Activated naive CD8-positive, alpha-beta T cell (primary cell): ENCODE results near the gene FCN1.
A peak's percentile ranks its signal among the peaks of the same experiment; 100 is the strongest.

ENCODE experiments used
- H3K27ac Mint-ChIP-seq: one replicate; pipeline ENCODE4 v1.8.0; 2021; ENCODE audit warnings: mixed read lengths
- H3K27me3 Mint-ChIP-seq: one replicate; pipeline ENCODE4 v1.8.0; 2021; ENCODE audit warnings: mixed read lengths
- H3K36me3 Mint-ChIP-seq: one replicate; pipeline ENCODE4 v1.8.0; 2021; ENCODE audit warnings: mixed read lengths
- H3K4me1 Mint-ChIP-seq: one replicate; pipeline ENCODE4 v1.8.0; 2021; ENCODE audit warnings: low read depth, mixed read lengths
- H3K4me3 Mint-ChIP-seq: one replicate; pipeline ENCODE4 v1.8.0; 2021; ENCODE audit warnings: mild to moderate bottlenecking, mixed read lengths
- H3K9me3 Mint-ChIP-seq: one replicate; pipeline ENCODE4 v1.8.0; 2021; ENCODE audit warnings: low read depth, mixed read lengths

FCN1 gene

DNA sequence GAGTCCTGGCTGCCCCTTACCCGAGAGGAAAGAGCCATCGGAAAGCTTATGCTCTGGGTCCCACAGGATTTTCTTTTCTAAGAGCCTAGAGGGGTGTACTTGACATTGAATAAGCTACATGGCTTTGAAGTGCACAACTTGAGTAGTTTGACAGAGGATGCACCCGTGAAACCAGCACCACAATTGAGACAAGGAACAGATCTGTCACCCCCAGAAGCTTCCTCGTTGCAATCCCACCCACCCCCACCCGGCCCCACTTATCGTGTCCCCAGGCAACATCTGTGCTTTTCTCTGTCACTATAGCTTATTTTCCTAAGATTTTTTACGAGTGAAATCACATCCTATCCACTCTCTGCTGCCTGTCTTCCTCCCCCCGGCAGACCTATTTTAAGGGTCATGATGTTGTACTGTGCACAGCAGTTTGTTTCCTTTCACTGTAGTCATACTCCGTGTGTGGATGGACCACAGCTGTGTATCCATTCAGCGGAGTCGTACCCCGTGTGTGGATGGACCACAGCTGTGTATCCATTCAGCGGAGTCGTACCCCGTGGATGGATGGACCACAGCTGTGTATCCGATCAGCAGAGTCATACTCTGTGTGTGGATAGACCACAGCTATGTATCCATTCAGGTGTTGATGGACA, 45.9 kb downstream of the FCN1 start:
- H3K4me1 Mint-ChIP-seq: no peaks in the 10 kb centered on the region
- no peak overlapping the region for H3K4me3 Mint-ChIP-seq
- H3K9me3 Mint-ChIP-seq: no peaks in the 10 kb centered on the region
- peaks cover 2% of the 10 kb centered on the region for H3K27me3 Mint-ChIP-seq
- H3K36me3 Mint-ChIP-seq: no peaks in the 10 kb centered on the region
- no peak overlapping the region for H3K27ac Mint-ChIP-seq

DNA sequence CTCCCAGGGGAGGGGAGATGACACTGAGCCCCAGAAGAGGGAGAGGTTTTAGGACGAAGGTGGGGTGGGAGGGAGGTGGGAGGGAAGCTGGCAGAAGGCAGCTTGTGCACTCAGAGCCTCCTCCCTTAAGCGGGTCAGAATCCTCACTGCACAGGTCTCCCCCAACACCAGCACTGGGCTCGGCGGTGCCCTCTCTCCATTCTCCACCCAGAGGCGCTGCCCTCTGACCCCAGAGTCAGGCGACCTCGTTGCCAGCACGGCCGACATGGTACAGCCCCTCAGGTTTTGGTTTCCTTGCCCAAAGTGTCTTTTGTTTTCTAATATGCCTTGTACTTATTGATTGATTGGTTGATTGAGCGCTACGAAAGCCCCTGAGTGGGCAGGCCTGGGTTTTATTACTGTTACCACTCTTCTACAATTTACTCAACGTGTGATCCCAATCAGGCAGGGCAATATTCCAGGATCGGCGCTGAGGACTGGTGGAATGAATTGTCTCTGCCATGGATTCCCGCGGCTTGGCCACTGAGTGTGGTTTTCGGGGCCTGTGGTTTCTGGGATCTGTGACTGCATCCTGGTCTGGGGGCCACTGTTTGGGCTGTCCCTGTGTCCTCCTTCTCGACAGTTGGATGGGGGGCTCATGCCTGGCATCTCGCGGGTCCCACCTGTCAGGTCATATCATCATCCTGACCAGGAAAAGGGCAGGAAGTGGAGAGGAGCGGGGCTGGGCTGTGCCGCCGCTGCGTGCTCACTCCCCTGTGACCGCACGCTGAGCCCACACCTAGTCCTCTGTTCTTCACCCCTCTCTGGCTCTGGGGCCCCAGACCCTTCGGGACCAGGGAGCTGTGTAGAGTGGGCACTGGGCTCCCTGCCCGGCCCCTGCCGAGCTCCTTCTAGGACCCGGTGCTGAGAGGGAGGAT, 46.7 kb downstream of the FCN1 start:
- H3K9me3 Mint-ChIP-seq: no peaks in the 10 kb centered on the region
- no peak overlapping the region for H3K27ac Mint-ChIP-seq
- H3K4me3 Mint-ChIP-seq: no peak overlapping the region
- H3K36me3 Mint-ChIP-seq: no peaks in the 10 kb centered on the region
- no peaks in the 10 kb centered on the region for H3K4me1 Mint-ChIP-seq
- H3K27me3 Mint-ChIP-seq: peaks cover 2% of the 10 kb centered on the region

DNA sequence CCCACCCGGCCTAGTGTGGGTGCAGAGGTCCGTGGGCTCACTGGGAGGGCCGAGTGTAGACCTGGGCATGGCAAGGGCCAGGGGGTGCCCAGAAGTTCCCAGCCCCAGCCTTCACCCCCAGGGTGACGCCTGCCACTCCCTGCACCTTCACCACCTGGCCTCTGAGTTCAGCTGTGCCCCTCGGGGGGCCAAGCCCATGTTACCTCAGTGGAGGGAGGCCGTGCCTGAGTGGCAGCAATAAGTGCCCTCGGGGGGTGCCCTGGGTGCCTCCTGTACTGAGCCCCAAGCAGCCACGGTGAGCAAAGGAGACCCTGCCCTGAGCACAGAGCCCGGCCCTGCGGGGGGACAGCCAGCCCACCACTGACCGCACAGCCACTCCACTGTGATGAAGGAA, 47.4 kb downstream of the FCN1 start:
- Mint-ChIP-seq H3K27ac (no peak overlapping the region), H3K36me3 (no peaks in the 10 kb centered on the region), H3K4me1 (no peaks in the 10 kb centered on the region), H3K4me3 (no peak overlapping the region), H3K9me3 (no peaks in the 10 kb centered on the region), H3K27me3 (peaks cover 2% of the 10 kb centered on the region)

DNA sequence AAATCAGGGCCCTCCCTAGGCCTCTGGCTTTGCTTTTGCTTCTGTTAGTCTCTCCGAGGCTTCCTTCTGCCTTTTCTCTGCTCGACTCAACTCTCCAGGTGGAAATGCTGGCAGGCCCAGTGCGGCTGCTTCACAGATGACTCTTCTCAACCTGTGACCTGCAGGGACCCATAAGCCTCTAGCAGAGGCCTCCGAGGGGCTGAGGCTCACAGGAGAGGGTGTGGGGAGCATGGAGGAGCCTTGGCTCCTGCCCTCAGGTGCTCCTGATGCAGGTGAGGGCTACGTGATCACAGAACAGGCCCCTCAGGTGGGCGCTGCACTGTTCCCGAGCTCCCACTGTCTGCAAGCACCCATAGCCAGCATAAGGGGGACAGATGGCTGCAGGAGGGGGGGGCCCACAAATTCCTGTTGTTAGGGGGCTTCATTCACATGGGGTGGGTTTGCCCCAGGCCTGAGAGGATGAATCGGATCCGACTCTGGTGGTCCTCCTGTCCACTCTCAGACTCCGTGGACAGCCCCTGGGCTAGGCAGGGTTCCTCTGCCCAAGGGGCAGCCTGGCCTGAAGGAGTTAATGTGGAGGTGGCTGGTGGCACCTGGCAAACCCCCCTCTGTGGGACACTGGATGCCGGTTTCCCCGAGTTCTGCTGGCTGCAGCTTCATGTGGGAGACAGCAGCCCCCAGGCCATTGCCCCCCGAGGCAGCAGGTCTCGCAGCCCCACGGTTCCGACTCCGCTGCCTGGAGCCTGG, 48.0 kb downstream of the FCN1 start:
- Mint-ChIP-seq H3K4me1 (no peaks in the 10 kb centered on the region), H3K36me3 (no peaks in the 10 kb centered on the region), H3K4me3 (no peak overlapping the region), H3K9me3 (no peaks in the 10 kb centered on the region), H3K27me3 (peaks cover 2% of the 10 kb centered on the region), H3K27ac (no peak overlapping the region)

DNA sequence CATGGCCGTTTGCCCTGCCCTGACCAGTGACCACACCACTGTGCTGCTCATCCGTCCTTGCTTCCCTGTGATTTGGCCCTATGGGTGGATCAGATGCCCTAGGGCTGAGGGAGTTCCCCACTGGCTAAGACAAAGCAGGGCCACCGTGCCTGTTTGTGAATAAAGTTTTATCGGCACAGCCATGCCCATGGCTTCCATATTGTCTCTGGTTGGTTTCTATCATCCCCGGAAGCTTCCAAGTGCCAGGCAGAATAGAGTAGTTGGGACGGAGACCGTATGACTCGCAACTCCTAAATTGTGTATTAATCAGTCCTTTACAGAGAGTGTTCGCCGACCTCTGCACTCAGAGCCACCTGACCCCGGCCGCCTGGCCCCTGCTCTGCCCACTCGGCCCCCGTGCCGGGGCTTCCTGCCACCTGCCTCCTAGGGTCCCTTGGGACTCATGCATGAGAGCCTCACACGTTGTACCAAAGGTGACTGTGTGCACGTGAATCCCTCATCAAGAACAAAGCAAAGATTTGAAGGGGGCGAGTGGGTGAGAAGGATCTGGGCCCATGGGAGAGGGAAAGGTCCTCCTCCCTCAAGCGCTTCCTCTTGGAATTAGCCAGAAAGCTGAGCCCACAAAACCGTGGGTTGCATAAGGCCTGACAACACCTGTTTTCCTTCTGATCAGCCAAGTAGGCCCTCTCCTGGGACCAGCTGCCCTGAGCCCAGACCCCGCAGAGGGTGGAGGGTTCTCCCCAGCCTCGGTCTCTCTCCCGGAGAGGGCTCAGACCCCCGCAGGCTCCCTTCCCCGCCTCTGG, 48.8 kb downstream of the FCN1 start:
- Mint-ChIP-seq H3K36me3 (no peaks in the 10 kb centered on the region), H3K9me3 (no peaks in the 10 kb centered on the region), H3K27ac (no peak overlapping the region), H3K27me3 (no peaks in the 10 kb centered on the region), H3K4me3 (no peak overlapping the region), H3K4me1 (no peaks in the 10 kb centered on the region)

DNA sequence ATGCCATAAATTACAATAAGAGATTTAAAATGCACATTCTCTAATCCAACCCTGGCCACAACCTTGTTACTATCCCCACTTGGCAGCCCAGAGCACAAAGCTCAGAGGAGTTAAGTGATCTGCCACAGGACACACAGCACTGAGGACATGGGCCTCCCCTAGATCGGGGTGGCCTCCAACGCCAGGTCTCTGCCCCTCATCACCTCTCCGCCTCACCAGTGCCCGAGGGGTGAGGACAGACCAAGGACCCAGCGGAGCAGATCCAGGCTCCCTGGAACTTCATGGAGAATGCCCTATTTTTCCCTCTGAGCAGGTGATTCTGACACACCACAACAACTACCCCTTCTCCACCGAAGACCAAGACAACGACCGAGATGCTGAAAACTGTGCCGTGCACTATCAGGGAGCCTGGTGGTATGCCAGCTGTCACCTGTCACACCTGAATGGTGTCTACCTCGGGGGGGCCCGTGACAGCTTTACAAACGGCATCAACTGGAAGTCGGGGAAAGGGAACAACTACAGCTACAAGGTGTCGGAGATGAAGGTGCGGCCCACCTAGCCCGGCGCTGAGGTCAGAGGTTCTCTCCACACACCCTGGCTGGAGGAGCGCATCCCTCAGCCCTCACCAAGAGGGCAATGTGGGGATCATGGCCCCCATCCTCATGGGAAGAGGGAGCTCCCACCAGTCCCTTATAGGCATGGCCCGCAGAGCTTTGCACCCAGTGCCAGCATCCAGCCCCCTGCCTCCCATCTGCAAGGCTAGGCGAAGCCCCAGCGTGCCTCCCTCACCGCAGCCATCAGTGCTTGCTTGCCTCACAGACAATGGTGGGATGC, 49.6 kb downstream of the FCN1 start:
- Mint-ChIP-seq H3K9me3 (no peaks in the 10 kb centered on the region), H3K27me3 (no peaks in the 10 kb centered on the region), H3K27ac (no peak overlapping the region), H3K36me3 (no peaks in the 10 kb centered on the region), H3K4me1 (no peaks in the 10 kb centered on the region), H3K4me3 (no peak overlapping the region)

DNA sequence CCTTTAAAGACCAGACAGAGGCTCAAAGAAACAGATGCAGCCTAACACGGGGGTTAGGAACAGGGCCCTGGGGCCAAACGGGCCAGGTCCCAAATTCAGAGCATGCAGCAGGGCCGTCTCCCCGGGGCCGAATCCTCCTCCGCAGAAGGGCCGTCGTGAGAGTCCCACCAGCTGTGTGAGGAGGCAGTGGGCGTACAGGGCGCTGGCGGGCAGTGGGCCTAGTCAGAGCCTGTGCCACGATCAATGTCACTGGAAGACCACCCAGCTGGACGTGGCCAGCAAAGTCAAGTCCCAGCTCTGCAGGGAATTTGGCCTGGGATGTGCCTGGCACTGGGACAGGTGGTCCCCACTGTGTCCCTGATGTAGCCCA, 52.9 kb downstream of the FCN1 start:
- Mint-ChIP-seq H3K4me3 (no peak overlapping the region), H3K27ac (no peak overlapping the region), H3K9me3 (no peaks in the 10 kb centered on the region)

DNA sequence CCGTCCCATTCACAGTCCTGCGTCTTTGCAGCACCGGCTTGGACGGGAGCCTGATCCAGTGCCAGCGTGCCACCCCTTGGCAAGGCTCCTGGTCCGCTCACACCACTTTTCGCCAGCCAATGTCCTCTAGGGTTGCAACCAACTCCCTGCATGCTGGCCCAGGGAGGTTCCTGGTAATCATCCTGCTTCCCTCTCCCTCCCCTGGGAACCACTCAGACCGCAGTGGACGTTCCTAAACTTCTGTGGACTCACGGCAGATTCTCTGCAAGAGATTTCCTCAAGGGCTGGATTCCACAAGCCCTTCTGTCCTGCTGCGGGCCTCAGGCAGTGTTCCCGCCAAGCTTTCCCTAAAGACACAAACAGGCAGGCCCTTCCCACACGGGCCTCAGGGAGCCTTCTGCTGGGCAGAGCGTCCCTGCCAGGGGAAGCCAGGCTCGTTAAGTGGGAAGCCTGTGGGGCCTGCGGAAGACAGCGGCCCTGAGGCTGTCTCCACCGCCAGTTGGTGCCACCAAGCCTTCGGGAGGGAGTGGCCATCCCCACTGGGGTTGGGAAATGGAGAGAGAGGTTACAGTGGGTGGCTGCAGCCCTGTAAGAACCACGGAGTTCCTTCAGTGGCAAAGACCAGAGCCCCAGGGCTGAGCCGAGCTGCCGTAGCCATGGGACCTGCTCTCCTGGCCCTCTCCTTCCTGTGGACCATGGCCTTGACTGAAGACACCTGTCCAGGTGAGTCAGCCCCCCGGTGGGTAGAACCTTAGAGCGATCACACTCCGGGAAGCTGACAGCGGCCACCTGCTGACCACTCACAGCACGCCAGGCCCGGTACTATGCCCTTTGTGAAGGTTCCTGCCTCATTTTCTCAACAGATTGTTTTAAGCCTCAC, 53.5 kb downstream of the FCN1 start:
- Mint-ChIP-seq H3K36me3 (no peaks in the 10 kb centered on the region), H3K27me3 (no peaks in the 10 kb centered on the region), H3K4me1 (no peaks in the 10 kb centered on the region), H3K9me3 (no peaks in the 10 kb centered on the region), H3K27ac (no peak overlapping the region), H3K4me3 (no peak overlapping the region)

More for the DNA sequence above, 52.9 kb downstream of the FCN1 start:
- no peaks in the 10 kb centered on the region for H3K36me3 Mint-ChIP-seq
- H3K4me1 Mint-ChIP-seq: no peaks in the 10 kb centered on the region
- no peaks in the 10 kb centered on the region for H3K27me3 Mint-ChIP-seq

DNA sequence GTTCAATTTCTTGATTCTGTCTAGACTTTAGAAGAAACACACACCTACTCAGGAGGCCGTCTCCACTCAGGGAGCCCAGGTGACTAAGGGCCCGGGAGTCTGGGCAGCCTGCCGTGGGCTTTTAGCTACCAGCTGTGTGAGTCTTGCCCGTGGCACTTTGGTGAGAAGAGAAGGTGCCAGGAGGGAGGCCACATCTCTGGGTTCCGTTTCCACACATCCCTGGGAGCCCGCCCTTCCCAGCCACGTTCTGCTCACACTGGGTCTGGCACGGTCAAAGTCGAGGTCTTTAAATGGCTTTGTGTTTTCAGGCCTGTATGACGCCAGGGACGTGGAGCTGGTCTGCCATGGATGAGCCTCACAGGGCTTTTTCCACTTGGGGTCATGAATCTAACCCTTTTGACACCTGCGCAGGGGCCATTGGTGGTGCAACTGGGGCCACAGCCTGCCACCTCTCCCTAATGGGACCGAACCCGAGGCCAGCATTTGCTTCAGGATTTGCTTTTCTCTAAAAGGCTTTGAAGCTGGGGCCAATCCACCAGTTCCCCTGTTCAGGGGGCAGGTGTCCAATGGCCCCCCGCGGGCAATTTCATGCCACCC, 54.3 kb downstream of the FCN1 start:
- H3K27me3 Mint-ChIP-seq: no peaks in the 10 kb centered on the region
- no peaks in the 10 kb centered on the region for H3K4me1 Mint-ChIP-seq
- no peak overlapping the region for H3K27ac Mint-ChIP-seq
- no peaks in the 10 kb centered on the region for H3K9me3 Mint-ChIP-seq
- no peaks in the 10 kb centered on the region for H3K36me3 Mint-ChIP-seq
- H3K4me3 Mint-ChIP-seq: no peak overlapping the region

DNA sequence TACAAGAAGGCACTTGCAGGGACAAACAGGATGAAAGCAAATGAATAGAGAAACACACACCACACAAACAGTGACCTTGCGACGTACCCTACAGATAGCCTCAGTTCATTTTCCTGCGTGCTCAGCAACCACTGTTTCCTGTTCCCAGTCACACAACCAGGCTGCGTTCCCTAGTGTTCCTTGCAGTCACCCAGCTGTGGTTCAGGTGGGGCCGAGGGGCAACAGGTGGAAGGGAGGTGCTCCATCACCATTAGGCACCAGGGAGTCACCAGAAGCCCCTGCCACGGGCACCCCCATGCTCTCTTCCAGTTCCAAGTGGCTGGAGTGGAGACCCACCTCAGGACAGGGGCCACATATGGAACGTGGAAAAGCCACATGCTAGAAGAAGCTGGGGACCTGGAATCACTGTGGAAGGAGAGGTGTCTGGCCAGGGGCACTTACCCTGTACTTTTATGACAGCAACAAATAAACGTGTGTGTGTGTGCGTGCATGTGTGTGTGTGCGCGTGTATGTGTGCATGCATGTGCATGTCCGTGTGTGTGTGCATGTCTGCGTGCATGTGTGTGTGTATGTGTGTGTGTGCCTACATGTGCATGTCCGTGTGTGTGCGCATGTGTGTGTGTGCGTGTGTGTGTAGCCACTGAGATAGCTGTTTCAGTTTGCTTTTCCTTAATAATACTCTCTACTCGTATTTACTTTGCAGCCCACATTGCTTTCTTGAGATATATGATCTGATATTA, 55.9 kb downstream of the FCN1 start:
- no peak overlapping the region for H3K27ac Mint-ChIP-seq
- no peaks in the 10 kb centered on the region for H3K36me3 Mint-ChIP-seq
- no peak overlapping the region for H3K4me3 Mint-ChIP-seq
- H3K9me3 Mint-ChIP-seq: no peaks in the 10 kb centered on the region
- H3K27me3 Mint-ChIP-seq: peaks cover 1% of the 10 kb centered on the region
- H3K4me1 Mint-ChIP-seq: no peaks in the 10 kb centered on the region

DNA sequence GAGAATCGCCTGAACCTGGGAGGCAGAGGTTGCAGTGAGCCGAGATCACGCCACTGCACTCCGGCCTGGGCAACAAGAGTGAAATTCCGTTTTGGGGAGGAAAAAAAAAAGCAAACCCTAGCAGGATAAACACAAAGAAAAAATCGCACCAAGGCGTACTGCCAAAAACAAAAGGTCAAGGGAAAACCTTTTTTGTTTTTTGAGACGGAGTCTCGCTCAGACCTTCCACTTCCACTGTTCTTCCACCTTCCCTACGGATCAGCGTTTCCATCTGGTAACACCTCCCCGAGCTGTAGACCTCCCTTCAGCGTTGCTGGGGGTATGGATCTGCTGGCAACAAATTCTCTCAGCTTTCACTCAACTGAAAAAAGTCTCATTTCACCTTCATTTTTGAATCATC, 57.2 kb downstream of the FCN1 start:
- no peak overlapping the region for H3K27ac Mint-ChIP-seq

DNA sequence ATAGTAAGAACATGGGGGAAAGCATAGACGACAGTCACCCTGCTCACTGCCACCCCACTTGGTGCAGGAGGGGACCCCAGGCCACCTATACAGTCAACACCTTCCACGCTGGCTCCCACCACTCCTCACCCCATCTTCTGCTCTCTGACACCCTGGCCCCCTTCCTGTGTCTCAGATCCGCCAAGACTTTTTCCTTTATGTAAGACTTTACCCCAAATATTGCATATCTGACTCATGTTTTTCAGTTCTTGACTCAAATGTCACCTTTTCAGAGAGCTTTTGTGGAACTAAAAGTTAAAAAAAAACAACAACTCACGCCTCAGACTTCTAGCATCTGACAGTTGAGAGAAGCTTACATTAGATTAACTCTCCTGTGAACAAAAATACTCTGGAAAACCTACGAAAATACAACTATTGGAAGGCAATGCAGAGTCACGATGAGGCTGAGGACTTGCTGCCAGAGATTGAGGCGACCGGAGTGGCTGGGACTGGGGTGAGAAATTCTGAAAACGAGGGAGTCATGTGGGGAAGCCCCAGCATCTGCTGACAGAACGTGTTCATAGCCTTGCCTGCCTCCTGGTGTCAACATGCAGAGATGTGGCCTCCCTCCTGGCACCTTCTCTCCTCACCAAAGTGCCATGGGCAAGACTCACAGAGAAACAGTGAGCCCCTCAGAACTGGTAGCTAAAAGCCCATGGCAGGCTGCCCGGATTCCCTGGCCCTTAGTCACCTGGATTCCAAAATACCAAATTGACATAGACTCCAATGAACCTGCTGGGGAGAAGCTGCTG, 59.5 kb downstream of the FCN1 start:
- H3K4me3 Mint-ChIP-seq: no peak overlapping the region
- H3K9me3 Mint-ChIP-seq: no peaks in the 10 kb centered on the region
- peak overlapping the region; percentile 5 for H3K27ac Mint-ChIP-seq
- peaks cover 1% of the 10 kb centered on the region for H3K27me3 Mint-ChIP-seq
- H3K4me1 Mint-ChIP-seq: no peaks in the 10 kb centered on the region
- no peaks in the 10 kb centered on the region for H3K36me3 Mint-ChIP-seq

More for the DNA sequence above, 57.2 kb downstream of the FCN1 start:
- Mint-ChIP-seq H3K9me3 (no peaks in the 10 kb centered on the region), H3K27me3 (peaks cover 1% of the 10 kb centered on the region), H3K4me3 (no peak overlapping the region), H3K4me1 (no peaks in the 10 kb centered on the region), H3K36me3 (no peaks in the 10 kb centered on the region)
